ENCODE results near the gene PRKAA1.

Gene PRKAA1

DNA sequence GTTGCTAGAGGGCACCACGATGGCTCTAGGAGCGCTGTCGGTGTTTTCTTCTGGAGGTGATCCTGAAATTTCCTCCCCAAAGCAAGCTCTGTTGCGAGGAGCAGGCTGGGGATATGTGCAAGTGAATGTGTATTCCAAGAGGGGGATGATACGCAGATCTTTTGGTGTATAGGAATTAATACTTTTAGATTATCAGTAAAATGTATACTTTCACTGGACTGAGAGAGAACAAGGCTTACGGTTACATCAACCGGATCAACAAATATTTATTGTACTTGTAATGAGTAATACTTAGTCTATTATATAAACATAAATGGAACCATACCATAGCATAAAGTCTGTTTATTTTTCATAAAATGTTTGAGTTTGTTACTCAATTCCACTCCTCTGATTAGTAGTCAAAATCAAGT is 632 bp upstream of the PRKAA1 start:
- H3K4me1 ChIP-seq (ENCODE audit: control insufficient read depth, insufficient read depth, low read length): peaks cover 23% of the 10 kb centered on the region
- POLR2A ChIA-PET: interaction anchor here (0.6 to 1.5 kb wide), 12 partner anchors 9 to 126 kb away, joined by 3 to 8 read pairs (median 4); partner anchors contain the start of genes PTGER4 and TTC33
- peak overlapping the region; percentile 81 for H3K4me3 ChIP-seq (ENCODE audit: low read depth, low read length)
- H3K9me3 ChIP-seq (ENCODE audit: control insufficient read depth, insufficient read depth, low read depth, low read length): no peaks in the 10 kb centered on the region
- no peaks in the 10 kb centered on the region; a peak in 1 of 3 replicates for H3K36me3 ChIP-seq (ENCODE audit: control insufficient read depth in 2 of 2, insufficient read depth in 1 of 2, low read length in 2 of 2)
- peak overlapping the region; percentile 89; the same call in 1 of the 2 replicates for H3K27ac ChIP-seq (ENCODE audit: extremely low read depth, low read depth, low read length)
- TF ChIP-seq, protein P1, sequence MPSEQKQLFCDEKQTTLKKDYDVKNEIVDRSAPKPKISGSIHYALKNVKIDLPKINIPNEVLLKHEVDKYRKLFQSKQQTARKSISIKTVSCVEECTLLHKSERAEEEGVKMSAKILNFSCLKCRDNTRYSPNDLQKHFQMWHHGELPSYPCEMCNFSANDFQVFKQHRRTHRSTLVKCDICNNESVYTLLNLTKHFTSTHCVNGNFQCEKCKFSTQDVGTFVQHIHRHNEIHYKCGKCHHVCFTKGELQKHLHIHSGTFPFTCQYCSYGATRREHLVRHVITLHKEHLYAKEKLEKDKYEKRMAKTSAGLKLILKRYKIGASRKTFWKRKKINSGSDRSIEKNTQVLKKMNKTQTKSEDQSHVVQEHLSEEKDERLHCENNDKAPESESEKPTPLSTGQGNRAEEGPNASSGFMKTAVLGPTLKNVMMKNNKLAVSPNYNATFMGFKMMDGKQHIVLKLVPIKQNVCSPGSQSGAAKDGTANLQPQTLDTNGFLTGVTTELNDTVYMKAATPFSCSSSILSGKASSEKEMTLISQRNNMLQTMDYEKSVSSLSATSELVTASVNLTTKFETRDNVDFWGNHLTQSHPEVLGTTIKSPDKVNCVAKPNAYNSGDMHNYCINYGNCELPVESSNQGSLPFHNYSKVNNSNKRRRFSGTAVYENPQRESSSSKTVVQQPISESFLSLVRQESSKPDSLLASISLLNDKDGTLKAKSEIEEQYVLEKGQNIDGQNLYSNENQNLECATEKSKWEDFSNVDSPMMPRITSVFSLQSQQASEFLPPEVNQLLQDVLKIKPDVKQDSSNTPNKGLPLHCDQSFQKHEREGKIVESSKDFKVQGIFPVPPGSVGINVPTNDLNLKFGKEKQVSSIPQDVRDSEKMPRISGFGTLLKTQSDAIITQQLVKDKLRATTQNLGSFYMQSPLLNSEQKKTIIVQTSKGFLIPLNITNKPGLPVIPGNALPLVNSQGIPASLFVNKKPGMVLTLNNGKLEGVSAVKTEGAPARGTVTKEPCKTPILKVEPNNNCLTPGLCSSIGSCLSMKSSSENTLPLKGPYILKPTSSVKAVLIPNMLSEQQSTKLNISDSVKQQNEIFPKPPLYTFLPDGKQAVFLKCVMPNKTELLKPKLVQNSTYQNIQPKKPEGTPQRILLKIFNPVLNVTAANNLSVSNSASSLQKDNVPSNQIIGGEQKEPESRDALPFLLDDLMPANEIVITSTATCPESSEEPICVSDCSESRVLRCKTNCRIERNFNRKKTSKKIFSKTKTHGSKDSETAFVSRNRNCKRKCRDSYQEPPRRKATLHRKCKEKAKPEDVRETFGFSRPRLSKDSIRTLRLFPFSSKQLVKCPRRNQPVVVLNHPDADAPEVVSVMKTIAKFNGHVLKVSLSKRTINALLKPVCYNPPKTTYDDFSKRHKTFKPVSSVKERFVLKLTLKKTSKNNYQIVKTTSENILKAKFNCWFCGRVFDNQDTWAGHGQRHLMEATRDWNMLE (tag by site-specific recombination; conservative IDR thresholded peaks at IDR 0.05; ENCODE audit: low read depth): 0 out of 2 replicates have a peak, but pooled peaks have one; percentile 1
- TF ChIP-seq ZNF610 (tag by site-specific recombination; IDR thresholded peaks at IDR 0.05; ENCODE audit: borderline replicate concordance) (no peak), ZNF366 (tag by site-specific recombination; conservative IDR thresholded peaks at IDR 0.05) (no peak), ZIC2 (tag by site-specific recombination; IDR thresholded peaks at IDR 0.05) (no peak), ZNF2 (tag by site-specific recombination; IDR thresholded peaks at IDR 0.05) (no peak), ZBTB8A (tag by site-specific recombination; IDR thresholded peaks at IDR 0.05) (no peak), ZNF830 (tag by site-specific recombination; IDR thresholded peaks at IDR 0.05; ENCODE audit: low read depth) (no peak), ZNF843 (tag by site-specific recombination; IDR thresholded peaks at IDR 0.05) (no peak), ZNF677 (tag by site-specific recombination; IDR thresholded peaks at IDR 0.05) (no peak), HOXD13 (CRISPR knock-in tag; IDR thresholded peaks at IDR 0.05; ENCODE audit: borderline replicate concordance) (no peak)
- TF ChIP-seq, protein P2, sequence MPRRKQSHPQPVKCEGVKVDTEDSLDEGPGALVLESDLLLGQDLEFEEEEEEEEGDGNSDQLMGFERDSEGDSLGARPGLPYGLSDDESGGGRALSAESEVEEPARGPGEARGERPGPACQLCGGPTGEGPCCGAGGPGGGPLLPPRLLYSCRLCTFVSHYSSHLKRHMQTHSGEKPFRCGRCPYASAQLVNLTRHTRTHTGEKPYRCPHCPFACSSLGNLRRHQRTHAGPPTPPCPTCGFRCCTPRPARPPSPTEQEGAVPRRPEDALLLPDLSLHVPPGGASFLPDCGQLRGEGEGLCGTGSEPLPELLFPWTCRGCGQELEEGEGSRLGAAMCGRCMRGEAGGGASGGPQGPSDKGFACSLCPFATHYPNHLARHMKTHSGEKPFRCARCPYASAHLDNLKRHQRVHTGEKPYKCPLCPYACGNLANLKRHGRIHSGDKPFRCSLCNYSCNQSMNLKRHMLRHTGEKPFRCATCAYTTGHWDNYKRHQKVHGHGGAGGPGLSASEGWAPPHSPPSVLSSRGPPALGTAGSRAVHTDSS (tag by site-specific recombination; IDR thresholded peaks at IDR 0.05): no peak
- TF ChIP-seq, protein P3, sequence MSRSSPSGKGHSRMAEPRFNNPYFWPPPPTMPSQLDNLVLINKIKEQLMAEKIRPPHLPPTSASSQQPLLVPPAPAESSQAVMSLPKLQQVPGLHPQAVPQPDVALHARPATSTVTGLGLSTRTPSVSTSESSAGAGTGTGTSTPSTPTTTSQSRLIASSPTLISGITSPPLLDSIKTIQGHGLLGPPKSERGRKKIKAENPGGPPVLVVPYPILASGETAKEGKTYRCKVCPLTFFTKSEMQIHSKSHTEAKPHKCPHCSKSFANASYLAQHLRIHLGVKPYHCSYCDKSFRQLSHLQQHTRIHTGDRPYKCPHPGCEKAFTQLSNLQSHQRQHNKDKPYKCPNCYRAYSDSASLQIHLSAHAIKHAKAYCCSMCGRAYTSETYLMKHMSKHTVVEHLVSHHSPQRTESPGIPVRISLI (tag by site-specific recombination; IDR thresholded peaks at IDR 0.05): no peak
- TF ChIP-seq, protein P4, sequence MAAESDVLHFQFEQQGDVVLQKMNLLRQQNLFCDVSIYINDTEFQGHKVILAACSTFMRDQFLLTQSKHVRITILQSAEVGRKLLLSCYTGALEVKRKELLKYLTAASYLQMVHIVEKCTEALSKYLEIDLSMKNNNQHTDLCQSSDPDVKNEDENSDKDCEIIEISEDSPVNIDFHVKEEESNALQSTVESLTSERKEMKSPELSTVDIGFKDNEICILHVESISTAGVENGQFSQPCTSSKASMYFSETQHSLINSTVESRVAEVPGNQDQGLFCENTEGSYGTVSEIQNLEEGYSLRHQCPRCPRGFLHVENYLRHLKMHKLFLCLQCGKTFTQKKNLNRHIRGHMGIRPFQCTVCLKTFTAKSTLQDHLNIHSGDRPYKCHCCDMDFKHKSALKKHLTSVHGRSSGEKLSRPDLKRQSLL (tag by site-specific recombination; IDR thresholded peaks at IDR 0.05): peak; percentile 97
- CTCF ChIA-PET: interaction anchor here (0.6 to 2.0 kb wide), 7 partner anchors 12 to 1085 kb away, joined by 3 to 5 read pairs (median 4); partner anchors contain the start of gene RPL37

DNA sequence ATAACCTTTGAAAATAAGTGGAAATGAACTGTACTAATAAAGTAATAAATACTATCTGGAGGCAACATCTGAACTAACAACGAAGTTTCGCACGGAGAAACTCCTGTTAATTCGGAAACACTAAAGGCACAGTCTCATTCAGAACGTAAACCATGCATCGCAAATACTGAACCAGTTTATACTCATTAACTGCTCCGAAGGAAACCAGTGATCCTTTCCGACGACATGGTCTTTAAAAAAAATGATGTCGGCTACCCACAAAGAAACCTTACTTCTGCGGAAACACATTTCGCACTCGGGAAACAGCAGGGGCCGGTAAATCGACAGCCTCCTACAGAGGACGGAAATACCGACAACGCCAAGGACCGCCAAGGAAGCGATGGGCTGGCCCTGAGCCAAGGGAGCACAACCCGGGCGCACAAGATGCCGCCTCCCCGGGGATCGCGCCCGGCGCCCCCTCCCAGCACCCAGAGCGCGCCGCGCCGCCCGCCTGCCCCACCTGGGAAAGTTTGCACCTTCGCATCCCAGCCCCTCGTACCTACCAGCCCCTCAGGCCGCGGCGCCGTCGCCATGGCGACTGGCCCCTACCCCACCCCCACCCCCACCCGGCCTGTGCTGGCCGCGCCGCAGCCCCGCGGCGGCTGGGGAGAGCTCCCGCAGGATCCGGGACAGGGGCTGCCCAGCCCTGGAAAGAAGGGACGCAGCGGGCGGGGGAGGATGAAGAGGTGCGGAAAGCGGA is 732 bp downstream of the PRKAA1 start:
- peaks cover 23% of the 10 kb centered on the region for H3K4me1 ChIP-seq (ENCODE audit: control insufficient read depth, insufficient read depth, low read length)
- H3K27ac ChIP-seq (ENCODE audit: extremely low read depth, low read depth, low read length): peak overlapping the region; percentile 98
- H3K36me3 ChIP-seq (ENCODE audit: control insufficient read depth in 2 of 2, insufficient read depth in 1 of 2, low read length in 2 of 2): peaks cover 0 to 3% of the 10 kb centered on the region in 2 experiments; a peak in 1 of 3 replicates
- ChIA-PET POLR2A (interaction anchor here (0.6 to 1.5 kb wide), 7 partner anchors 10 to 118 kb away, joined by 3 to 5 read pairs (median 3); partner anchors contain the start of genes PTGER4 and TTC33), CTCF (interaction anchor here (1.3 to 2.0 kb wide), 3 partner anchors 29 to 51 kb away, joined by 4 to 7 read pairs (median 5); no protein-coding TSS in a partner anchor)
- H3K9me3 ChIP-seq (ENCODE audit: control insufficient read depth, insufficient read depth, low read depth, low read length): no peaks in the 10 kb centered on the region
- H3K4me3 ChIP-seq (ENCODE audit: low read depth, low read length): peak overlapping the region; percentile 76
- TF ChIP-seq ZNF266 (tag by site-specific recombination; IDR thresholded peaks at IDR 0.05; ENCODE audit: low read depth) (no peak), MZF1 (tag by site-specific recombination; IDR thresholded peaks at IDR 0.05; ENCODE audit: borderline replicate concordance) (peak; percentile 55; the same call in 1 of the 2 replicates), ZNF529 (tag by site-specific recombination; IDR thresholded peaks at IDR 0.05; ENCODE audit: insufficient replicate concordance) (no peak), ZNF335 (tag by site-specific recombination; conservative IDR thresholded peaks at IDR 0.05) (peak; percentile 82), ZNF76 (tag by site-specific recombination; IDR thresholded peaks at IDR 0.05; ENCODE audit: borderline replicate concordance, low read depth) (peak; percentile 78; the same call in 1 of the 2 replicates), ZNF433 (tag by site-specific recombination; IDR thresholded peaks at IDR 0.05; ENCODE audit: low read depth) (no peak), ZNF792 (tag by site-specific recombination; IDR thresholded peaks at IDR 0.05) (no peak), ZNF843 (tag by site-specific recombination; IDR thresholded peaks at IDR 0.05) (peak; percentile 45; the same call in 1 of the 2 replicates)
- TF ChIP-seq, protein P5, sequence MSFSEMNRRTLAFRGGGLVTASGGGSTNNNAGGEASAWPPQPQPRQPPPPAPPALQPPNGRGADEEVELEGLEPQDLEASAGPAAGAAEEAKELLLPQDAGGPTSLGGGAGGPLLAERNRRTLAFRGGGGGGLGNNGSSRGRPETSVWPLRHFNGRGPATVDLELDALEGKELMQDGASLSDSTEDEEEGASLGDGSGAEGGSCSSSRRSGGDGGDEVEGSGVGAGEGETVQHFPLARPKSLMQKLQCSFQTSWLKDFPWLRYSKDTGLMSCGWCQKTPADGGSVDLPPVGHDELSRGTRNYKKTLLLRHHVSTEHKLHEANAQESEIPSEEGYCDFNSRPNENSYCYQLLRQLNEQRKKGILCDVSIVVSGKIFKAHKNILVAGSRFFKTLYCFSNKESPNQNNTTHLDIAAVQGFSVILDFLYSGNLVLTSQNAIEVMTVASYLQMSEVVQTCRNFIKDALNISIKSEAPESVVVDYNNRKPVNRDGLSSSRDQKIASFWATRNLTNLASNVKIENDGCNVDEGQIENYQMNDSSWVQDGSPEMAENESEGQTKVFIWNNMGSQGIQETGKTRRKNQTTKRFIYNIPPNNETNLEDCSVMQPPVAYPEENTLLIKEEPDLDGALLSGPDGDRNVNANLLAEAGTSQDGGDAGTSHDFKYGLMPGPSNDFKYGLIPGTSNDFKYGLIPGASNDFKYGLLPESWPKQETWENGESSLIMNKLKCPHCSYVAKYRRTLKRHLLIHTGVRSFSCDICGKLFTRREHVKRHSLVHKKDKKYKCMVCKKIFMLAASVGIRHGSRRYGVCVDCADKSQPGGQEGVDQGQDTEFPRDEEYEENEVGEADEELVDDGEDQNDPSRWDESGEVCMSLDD (tag by site-specific recombination; IDR thresholded peaks at IDR 0.05): peak; percentile 67; the same call in 1 of the 2 replicates

All from HEK293 (cell line).